ENCODE data around the gene TICAM2.

DNA sequence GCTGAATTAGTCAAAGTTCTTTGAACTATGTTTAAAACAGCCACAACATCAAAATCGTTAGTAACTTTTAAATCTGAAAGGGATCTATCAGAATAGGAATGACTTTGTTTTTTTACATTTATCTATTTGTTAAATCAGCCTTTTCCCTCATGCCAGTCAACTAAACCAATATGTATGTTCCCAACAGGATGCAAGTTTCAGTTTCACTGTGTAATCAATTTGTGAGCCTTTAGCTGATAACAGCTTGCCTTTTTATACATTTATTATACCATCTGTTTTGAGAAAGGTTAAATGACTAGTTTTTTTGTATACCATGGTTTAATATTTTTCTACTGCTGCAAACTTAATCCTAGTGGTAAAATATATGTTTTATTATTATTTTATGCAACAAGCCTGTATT, 14.6 kb upstream of the TICAM2 start:
- TF ChIP-seq, protein P1, sequence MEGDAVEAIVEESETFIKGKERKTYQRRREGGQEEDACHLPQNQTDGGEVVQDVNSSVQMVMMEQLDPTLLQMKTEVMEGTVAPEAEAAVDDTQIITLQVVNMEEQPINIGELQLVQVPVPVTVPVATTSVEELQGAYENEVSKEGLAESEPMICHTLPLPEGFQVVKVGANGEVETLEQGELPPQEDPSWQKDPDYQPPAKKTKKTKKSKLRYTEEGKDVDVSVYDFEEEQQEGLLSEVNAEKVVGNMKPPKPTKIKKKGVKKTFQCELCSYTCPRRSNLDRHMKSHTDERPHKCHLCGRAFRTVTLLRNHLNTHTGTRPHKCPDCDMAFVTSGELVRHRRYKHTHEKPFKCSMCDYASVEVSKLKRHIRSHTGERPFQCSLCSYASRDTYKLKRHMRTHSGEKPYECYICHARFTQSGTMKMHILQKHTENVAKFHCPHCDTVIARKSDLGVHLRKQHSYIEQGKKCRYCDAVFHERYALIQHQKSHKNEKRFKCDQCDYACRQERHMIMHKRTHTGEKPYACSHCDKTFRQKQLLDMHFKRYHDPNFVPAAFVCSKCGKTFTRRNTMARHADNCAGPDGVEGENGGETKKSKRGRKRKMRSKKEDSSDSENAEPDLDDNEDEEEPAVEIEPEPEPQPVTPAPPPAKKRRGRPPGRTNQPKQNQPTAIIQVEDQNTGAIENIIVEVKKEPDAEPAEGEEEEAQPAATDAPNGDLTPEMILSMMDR (IDR thresholded peaks at IDR 0.05 in 4 of 5, conservative IDR thresholded peaks at IDR 0.05 in 1 of 5): no peak
- TF ChIP-seq POLR2A (IDR thresholded peaks at IDR 0.05): no peak

All from gastrocnemius medialis (tissue), 4 donors.